SJCRH30 (cell line): ENCODE results near the gene IFITM1. TPM values are rescaled to one million over a fixed set of nuclear protein-coding genes. Genes with fewer than 3 reads are reported as not detected.
"Not testable (repeated sequence)": the region's sequence is repeated elsewhere in the genome, so short reads cannot be mapped to it uniquely, and the experiment has no call there.

Source experiments
- DNase-seq, 2 experiments: peaks; one replicate each; pipeline ENCODE4 v3.0.0-alpha.2; 2015 to 2020
- H3K27ac ChIP-seq: fragments of 250-450 bp; sonication (Bioruptor Pico); 2 replicates; pipeline ENCODE4 v1.5.1; 2020; ENCODE audit warnings: mild to moderate bottlenecking, moderate library complexity
- H3K27me3 ChIP-seq: fragments of 250-450 bp; sonication (Bioruptor Pico); 2 replicates; pipeline ENCODE4 v1.5.1; 2020; ENCODE audit warnings: mild to moderate bottlenecking, moderate library complexity
- H3K36me3 ChIP-seq: fragments of 250-450 bp; sonication (Bioruptor Pico); 2 replicates; pipeline ENCODE4 v1.5.1; 2020; ENCODE audit warnings: mild to moderate bottlenecking, moderate library complexity
- H3K4me1 ChIP-seq: fragments of 250-450 bp; sonication (Bioruptor Pico); 2 replicates; pipeline ENCODE4 v1.5.1; 2020; ENCODE audit warnings: mild to moderate bottlenecking, moderate library complexity
- H3K4me3 ChIP-seq: fragments of 250-450 bp; sonication (Bioruptor Pico); 2 replicates; pipeline ENCODE4 v1.5.1; 2020; ENCODE audit warnings: mild to moderate bottlenecking, moderate library complexity
- H3K9me3 ChIP-seq: fragments of 250-450 bp; sonication (Bioruptor Pico); replicated peaks from 2 replicates; pipeline ENCODE4 v1.5.1; 2020; ENCODE audit warnings: mild to moderate bottlenecking, moderate library complexity
- total RNA-seq: library from RNA; depleted of rRNA; stranded (reverse); fragments of >200 nt; shearing (Covaris generic); gene quantifications from 2 replicates; pipeline ENCODE4 v1.2.3, GENCODE V29; 2014

Gene IFITM1
- total RNA-seq, 1 experiment from 2014 or later = 7.4 TPM

DNA sequence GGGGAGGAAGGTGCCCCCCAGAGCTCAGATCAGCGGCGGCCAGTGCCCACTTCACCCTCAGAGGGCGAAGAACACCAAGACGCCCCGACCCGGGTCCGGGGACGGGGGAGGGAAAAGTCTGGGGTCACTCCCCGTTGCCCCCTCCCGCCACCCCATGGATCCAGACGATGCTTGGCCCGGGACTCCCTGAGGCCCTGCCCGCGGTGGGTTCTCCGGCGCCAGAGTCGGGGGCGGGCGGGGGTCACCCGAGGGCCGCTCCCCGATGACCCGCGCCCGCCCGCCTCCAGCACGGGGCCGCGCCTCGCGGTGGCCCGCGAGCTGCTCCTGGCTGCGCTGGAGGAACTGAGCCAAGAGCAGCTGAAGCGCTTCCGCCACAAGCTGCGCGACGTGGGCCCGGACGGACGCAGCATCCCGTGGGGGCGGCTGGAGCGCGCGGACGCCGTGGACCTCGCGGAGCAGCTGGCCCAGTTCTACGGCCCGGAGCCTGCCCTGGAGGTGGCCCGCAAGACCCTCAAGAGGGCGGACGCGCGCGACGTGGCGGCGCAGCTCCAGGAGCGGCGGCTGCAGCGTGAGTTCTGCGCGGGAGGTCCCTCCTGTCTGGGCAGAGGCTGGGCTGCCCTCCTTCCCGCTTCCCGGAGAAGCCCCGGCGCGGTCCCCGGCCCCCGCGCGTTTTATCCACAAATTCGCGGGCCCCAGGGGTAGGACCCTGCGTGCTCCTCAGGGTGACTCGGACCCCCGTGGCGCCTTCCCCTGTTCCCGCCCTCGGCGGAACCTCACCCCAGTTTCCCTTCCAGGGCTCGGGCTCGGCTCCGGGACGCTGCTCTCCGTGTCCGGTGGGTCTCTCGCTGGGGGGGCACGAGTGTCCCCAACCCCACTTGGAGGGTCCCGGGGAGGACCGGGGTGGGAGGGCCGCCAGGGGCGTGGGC is 34.5 kb upstream of the IFITM1 start:
- Histone ChIP-seq H3K4me1 (no peaks in the 10 kb centered on the region), H3K4me3 (no peak overlapping the region), H3K27me3 (peaks cover 4% of the 10 kb centered on the region; the same call in 1 of the 2 replicates), H3K9me3 (0 out of 2 replicates have a peak, but pooled peaks cover 4% of the 10 kb centered on the region), H3K27ac (no peak overlapping the region), H3K36me3 (no peaks in the 10 kb centered on the region)
- DNase-seq = no peak

DNA sequence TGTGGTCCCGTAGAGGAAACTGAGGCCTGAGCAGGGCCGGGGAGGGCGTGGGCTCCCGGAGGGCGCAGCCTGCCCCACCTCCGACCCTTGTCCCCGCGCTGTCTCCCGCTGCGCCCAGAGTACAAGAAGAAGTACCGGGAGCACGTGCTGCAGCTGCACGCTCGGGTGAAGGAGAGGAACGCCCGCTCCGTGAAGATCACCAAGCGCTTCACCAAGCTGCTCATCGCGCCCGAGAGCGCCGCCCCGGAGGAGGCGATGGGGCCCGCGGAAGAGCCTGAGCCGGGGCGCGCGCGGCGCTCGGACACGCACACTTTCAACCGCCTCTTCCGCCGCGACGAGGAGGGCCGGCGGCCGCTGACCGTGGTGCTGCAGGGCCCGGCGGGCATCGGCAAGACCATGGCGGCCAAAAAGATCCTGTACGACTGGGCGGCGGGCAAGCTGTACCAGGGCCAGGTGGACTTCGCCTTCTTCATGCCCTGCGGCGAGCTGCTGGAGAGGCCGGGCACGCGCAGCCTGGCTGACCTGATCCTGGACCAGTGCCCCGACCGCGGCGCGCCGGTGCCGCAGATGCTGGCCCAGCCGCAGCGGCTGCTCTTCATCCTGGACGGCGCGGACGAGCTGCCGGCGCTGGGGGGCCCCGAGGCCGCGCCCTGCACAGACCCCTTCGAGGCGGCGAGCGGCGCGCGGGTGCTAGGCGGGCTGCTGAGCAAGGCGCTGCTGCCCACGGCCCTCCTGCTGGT is 33.7 kb upstream of the IFITM1 start:
- peaks cover 13% of the 10 kb centered on the region for H3K27me3 ChIP-seq
- H3K4me1 ChIP-seq = peaks cover 6% of the 10 kb centered on the region; the same call in 1 of the 2 replicates
- H3K9me3 ChIP-seq = 0 out of 2 replicates have a peak, but pooled peaks cover 4% of the 10 kb centered on the region
- H3K27ac ChIP-seq = no peak overlapping the region
- DNase-seq = no peak
- no peaks in the 10 kb centered on the region for H3K36me3 ChIP-seq
- H3K4me3 ChIP-seq = no peak overlapping the region

DNA sequence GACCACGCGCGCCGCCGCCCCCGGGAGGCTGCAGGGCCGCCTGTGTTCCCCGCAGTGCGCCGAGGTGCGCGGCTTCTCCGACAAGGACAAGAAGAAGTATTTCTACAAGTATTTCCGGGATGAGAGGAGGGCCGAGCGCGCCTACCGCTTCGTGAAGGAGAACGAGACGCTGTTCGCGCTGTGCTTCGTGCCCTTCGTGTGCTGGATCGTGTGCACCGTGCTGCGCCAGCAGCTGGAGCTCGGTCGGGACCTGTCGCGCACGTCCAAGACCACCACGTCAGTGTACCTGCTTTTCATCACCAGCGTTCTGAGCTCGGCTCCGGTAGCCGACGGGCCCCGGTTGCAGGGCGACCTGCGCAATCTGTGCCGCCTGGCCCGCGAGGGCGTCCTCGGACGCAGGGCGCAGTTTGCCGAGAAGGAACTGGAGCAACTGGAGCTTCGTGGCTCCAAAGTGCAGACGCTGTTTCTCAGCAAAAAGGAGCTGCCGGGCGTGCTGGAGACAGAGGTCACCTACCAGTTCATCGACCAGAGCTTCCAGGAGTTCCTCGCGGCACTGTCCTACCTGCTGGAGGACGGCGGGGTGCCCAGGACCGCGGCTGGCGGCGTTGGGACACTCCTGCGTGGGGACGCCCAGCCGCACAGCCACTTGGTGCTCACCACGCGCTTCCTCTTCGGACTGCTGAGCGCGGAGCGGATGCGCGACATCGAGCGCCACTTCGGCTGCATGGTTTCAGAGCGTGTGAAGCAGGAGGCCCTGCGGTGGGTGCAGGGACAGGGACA is 32.9 kb upstream of the IFITM1 start:
- DNase-seq = no peak
- H3K27me3 ChIP-seq = peaks cover 19% of the 10 kb centered on the region
- no peaks in the 10 kb centered on the region for H3K36me3 ChIP-seq
- H3K4me3 ChIP-seq = no peak overlapping the region
- 0 out of 2 replicates have a peak, but pooled peaks cover 4% of the 10 kb centered on the region for H3K9me3 ChIP-seq
- H3K27ac ChIP-seq = no peak overlapping the region
- peaks cover 6% of the 10 kb centered on the region; the same call in 1 of the 2 replicates for H3K4me1 ChIP-seq

DNA sequence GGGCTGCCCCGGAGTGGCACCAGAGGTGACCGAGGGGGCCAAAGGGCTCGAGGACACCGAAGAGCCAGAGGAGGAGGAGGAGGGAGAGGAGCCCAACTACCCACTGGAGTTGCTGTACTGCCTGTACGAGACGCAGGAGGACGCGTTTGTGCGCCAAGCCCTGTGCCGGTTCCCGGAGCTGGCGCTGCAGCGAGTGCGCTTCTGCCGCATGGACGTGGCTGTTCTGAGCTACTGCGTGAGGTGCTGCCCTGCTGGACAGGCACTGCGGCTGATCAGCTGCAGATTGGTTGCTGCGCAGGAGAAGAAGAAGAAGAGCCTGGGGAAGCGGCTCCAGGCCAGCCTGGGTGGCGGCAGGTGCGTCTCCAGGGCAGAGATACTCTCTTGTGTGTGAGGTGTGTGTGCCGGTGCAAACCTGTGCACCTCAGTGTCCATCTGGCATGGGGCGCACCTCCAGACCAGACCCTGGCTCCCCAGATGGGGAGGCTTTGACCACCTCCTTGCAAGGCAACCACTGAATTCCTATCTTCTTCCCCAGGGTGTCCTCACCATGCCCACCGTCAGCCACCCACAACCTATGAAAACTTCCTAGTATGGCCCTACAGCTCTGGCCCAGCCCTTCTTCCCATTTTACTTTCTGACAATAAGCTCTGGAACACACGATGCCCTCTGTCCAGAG is 32.2 kb upstream of the IFITM1 start:
- Histone ChIP-seq H3K9me3 (no peaks in the 10 kb centered on the region), H3K36me3 (no peaks in the 10 kb centered on the region), H3K4me1 (peaks cover 6% of the 10 kb centered on the region; the same call in 1 of the 2 replicates), H3K27me3 (peaks cover 19% of the 10 kb centered on the region), H3K27ac (no peak overlapping the region), H3K4me3 (no peak overlapping the region)
- no peak for DNase-seq

DNA sequence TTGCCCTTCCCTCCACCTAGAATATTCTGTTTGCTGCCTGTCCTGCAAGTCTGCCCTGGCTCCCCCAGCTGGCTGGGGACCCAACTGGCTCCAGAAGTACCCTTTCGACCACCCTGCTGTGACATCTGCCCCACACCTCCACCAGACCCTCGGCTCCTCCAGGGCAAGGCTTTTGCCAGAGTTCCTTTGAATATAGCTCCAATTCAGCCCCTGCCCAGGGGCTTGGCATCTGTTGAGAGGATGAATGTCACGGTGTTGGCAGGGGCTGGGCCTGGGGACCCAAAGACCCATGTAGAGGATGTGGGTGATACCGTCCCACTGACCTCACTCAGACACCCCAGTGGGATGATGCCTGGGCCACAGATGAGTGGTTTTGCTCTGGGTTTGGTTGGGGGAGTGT is 31.7 kb upstream of the IFITM1 start:
- H3K27ac ChIP-seq = no peak overlapping the region
- H3K4me1 ChIP-seq = peaks cover 6% of the 10 kb centered on the region; the same call in 1 of the 2 replicates
- DNase-seq = no peak
- no peaks in the 10 kb centered on the region for H3K36me3 ChIP-seq
- H3K27me3 ChIP-seq = peaks cover 19% of the 10 kb centered on the region
- H3K4me3 ChIP-seq = no peak overlapping the region
- no peaks in the 10 kb centered on the region for H3K9me3 ChIP-seq

DNA sequence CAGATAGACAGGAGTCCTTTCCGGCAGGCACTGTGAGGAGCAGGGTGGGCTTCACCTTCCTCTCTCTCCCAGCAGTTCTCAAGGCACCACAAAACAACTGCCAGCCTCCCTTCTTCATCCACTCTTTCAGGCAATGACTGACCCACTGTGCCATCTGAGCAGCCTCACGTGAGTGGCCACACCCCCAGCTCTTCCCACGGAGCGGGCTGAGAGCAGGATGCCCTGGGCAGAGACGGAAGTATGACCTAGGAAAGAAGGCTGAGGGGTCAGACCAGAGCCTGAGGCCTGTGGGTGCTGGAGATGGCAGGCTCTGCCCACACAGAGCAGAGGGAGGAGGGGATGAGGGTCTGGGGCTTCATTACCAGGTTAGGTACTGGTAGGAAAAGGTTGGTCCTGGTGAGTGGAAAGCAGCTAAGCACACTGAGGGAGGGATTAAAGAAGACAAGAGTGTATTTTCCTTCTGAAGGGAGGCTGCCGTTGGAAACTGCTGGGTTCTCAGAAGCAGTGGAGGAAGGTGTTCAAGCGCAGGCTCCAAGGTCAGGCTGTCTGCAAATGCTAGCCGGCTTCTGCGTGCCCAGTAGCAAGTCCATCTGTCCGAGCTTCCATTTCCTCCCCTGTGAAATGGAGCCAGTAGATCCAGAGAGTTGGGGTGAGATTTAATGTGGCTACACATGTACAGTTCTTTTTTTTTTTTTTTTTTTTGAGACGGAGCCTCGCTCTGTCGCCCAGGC is 31.0 kb upstream of the IFITM1 start:
- H3K4me1 ChIP-seq = peaks cover 6% of the 10 kb centered on the region; the same call in 1 of the 2 replicates

DNA sequence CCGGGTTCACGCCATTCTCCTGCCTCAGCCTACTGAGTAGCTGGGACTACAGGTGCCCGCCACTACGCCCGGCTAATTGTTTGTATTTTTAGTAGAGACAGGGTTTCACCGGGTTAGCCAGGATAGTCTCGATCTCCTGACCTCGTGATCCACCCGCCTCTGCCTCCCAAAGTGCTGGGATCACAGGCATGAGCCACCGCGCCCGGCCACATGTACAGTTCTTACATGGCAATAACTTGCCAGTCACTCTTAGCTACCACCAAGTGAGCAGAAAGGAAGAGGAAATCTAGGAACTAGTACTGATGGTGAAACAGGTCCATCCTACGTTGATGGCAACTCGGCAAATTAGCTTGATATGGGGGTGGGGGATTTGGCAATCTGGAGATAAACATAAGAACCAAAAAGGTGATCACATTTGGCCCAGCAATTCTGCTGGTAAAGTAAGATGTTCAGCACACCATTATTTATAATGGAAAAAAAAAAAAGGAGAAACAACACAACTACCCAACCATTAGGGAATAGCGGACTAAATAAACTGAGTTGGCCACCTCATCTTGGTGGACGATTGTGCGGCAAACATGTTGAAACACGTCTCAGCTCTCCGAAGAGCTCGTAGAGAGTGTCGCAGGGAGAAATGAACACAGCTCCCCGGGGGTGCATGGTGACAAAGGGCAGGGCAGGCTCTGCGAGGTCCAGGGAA is 30.3 kb upstream of the IFITM1 start:
- H3K27me3 ChIP-seq = peaks cover 26% of the 10 kb centered on the region

More for the DNA sequence above, 31.0 kb upstream of the IFITM1 start:
- Histone ChIP-seq H3K27me3 (peaks cover 19% of the 10 kb centered on the region), H3K4me3 (no peak overlapping the region), H3K9me3 (no peaks in the 10 kb centered on the region), H3K36me3 (no peaks in the 10 kb centered on the region), H3K27ac (no peak overlapping the region)
- no peak for DNase-seq

DNA sequence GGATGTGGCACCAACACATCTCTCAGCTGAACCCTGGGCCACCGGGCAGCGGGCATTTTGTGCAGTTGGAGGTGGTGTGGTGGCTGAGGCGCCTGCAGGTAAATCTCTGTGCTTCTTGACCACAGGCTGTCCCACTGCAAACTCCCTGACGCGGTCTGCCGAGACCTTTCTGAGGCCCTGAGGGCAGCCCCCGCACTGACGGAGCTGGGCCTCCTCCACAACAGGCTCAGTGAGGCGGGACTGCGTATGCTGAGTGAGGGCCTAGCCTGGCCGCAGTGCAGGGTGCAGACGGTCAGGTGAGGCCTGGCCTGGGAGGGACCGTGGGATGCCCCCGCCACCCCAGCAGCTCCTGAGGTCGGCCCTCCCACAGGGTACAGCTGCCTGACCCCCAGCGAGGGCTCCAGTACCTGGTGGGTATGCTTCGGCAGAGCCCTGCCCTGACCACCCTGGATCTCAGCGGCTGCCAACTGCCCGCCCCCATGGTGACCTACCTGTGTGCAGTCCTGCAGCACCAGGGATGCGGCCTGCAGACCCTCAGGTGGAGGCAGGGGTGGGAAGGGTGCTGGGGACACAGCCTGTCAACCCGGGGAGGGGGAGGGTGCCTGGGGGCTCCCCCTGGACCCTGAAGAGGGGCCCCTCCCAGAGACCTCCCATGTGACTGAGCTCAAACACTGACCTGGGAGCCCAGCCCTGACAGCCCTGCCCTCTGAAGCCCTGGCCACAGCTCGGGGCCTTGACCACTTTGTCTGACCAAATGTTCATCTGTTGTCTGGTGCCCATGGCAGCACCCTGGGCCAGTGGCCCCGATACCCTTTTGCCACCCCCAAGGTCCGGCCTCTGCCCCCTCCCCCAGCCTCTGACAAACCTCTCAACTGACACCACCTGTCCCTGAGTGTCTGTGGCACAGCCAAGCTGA is 29.5 kb upstream of the IFITM1 start:
- H3K4me1 ChIP-seq = peaks cover 6% of the 10 kb centered on the region; the same call in 1 of the 2 replicates
- peaks cover 26% of the 10 kb centered on the region for H3K27me3 ChIP-seq
- peak in 1 of 2 experiments; percentile 35 for DNase-seq
- H3K9me3 ChIP-seq = no peaks in the 10 kb centered on the region
- no peak overlapping the region for H3K4me3 ChIP-seq
- no peaks in the 10 kb centered on the region for H3K36me3 ChIP-seq
- H3K27ac ChIP-seq = no peak overlapping the region

More for the DNA sequence above, 30.3 kb upstream of the IFITM1 start:
- Histone ChIP-seq H3K4me3 (no peak overlapping the region), H3K9me3 (no peaks in the 10 kb centered on the region), H3K36me3 (no peaks in the 10 kb centered on the region), H3K27ac (no peak overlapping the region), H3K4me1 (peaks cover 6% of the 10 kb centered on the region; the same call in 1 of the 2 replicates)
- no peak for DNase-seq

DNA sequence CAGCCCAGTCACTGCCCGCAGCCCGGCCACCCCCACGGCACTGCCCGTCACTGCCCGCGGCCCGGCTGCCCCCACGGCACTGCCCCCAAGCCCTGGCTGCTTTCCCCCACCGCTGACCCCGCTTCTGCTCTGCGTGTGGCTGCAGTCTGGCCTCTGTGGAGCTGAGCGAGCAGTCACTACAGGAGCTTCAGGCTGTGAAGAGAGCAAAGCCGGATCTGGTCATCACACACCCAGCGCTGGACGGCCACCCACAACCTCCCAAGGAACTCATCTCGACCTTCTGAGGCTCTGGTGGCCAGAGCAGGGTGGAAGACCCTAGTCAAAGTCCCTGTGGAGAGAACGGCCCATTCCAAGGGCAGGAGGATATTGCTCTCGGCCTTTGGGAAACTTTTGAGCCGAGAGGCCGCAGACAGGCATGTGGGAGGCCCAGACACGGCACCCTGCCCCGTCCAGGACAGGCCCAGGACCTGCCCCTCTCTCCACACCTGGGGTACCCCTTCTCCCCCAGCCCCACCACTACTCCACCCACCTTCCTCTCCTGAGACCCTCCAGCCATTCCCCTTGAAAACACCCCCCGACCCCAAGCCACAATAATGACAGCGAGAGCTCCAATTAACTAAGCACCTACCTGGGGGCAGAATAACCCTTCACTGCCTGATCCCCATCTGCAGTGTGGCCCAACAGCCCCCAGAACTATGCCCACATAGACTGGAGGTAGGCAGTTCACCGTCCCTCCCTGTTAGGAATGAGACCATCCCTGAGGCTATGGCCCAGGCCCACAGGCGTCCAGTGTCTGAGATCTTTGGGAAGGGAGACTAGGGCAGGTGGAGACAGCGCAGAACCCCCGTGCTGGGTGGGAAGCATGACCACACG is 28.6 kb upstream of the IFITM1 start:
- Histone ChIP-seq H3K36me3 (no peaks in the 10 kb centered on the region), H3K4me3 (no peak overlapping the region), H3K27me3 (peaks cover 26% of the 10 kb centered on the region), H3K27ac (no peak overlapping the region), H3K4me1 (peaks cover 6% of the 10 kb centered on the region; the same call in 1 of the 2 replicates), H3K9me3 (no peaks in the 10 kb centered on the region)
- DNase-seq = no peak

DNA sequence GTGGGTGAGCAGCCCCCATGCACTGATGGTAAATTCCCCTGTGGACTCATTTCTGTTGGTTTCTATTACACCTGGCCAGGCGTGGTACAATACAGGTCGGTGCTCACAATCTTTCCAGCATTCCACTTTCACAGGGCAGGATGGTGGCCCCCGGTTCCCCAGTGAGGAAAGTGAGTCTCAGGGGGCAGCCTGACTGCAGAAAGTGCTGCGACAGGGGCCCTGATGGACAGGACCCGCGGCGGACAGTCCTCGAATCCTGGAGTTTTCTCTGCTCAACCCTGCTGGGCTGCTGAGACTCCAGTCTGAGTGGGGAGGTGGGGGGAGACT is 28.0 kb upstream of the IFITM1 start:
- DNase-seq = no peak
- Histone ChIP-seq H3K4me3 (no peak overlapping the region), H3K27ac (no peak overlapping the region), H3K27me3 (peaks cover 26% of the 10 kb centered on the region), H3K4me1 (peaks cover 6% of the 10 kb centered on the region; the same call in 1 of the 2 replicates), H3K36me3 (no peaks in the 10 kb centered on the region), H3K9me3 (no peaks in the 10 kb centered on the region)

DNA sequence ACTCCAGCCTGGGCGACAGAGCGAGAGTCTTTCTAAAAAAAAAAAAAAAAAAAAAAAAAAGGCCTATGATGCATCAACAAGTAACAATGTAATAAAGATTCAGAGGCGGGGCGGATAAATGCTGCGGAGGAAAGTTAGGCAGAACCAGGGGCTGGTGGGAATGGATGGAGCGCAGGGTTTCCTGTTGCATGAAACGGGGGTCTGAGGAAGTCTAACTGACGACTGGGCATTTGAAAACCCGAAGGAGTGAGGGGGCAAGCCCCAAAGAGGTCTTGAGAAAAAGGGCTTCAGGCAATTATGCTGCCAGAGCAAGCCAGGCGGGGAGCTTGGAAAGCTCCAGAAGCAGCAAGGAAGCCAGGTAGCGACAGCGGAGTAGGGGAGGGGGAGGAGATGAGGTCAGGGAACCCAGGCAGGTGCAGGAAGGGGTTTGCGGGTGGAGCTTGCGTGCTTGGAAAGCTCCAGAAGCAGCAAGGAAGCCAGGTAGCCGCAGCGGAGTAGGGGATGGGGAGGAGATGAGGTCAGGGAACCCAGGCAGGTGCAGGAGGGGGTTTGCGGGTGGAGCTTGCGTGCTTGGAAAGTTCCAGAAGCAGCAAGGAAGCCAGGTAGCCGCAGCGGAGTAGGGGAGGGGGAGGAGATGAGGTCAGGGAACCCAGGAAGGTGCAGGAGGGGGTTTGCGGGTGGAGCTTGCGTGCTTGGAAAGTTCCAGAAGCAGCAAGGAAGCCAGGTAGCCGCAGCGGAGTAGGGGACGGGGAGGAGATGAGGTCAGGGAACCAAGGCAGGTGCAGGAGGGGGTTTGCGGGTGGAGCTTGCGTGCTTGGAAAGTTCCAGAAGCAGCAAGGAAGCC is 26.6 kb upstream of the IFITM1 start:
- not testable (repeated sequence) for H3K4me1 ChIP-seq, H3K36me3 ChIP-seq, H3K4me3 ChIP-seq, H3K9me3 ChIP-seq, DNase-seq, H3K27ac ChIP-seq
- H3K27me3 ChIP-seq = peaks cover 26% of the 10 kb centered on the region
